Activated CD4-positive, alpha-beta T cell treated with anti-CD3 and anti-CD28 coated beads, Interleukin-2, Interleukin-6, amounts not matched to agents 100 ng/mL and 50 ng/mL, durations not matched to agents 16 hours and 8 hours (primary cell): ENCODE data around the gene KATNAL1.
A peak's percentile ranks its signal among the peaks of the same experiment; 100 is the strongest.
"Not testable (repeated sequence)": the region's sequence is repeated elsewhere in the genome, so short reads cannot be mapped to it uniquely, and the experiment has no call there.

Source experiments
- DNase-seq: peaks from one replicate; pipeline ENCODE4 v3.0.0-alpha.2; 2020

The KATNAL1 gene

GRCh38 chr13:30196025-30196424 lies 111.3 kb downstream of the KATNAL1 start:
- no peak for DNase-seq

GRCh38 chr13:30194906-30195305 lies 112.4 kb downstream of the KATNAL1 start:
- no peak for DNase-seq

GRCh38 chr13:30193279-30194234 lies 113.8 kb downstream of the KATNAL1 start:
- no peak for DNase-seq

- no peak for DNase-seq
These were observed 114.8 kb downstream of the KATNAL1 start for GRCh38 chr13:30192320-30193093.

- DNase-seq, result no peak
These were observed 115.8 kb downstream of the KATNAL1 start for GRCh38 chr13:30191491-30192100.

GRCh38 chr13:30186634-30187415 lies 120.5 kb downstream of the KATNAL1 start:
- DNase-seq, result no peak

GRCh38 chr13:30181888-30182651 lies 125.3 kb downstream of the KATNAL1 start:
- no peak for DNase-seq

GRCh38 chr13:30179597-30180276 lies 127.6 kb downstream of the KATNAL1 start:
- no peak for DNase-seq

GRCh38 chr13:30178976-30179375 lies 128.4 kb downstream of the KATNAL1 start:
- no peak for DNase-seq

GRCh38 chr13:30175166-30175565 lies 132.2 kb downstream of the KATNAL1 start:
- no peak for DNase-seq

- not testable (repeated sequence) for DNase-seq
These were observed 133.1 kb downstream of the KATNAL1 start for GRCh38 chr13:30174250-30174649.

GRCh38 chr13:30173303-30173610 lies 134.1 kb downstream of the KATNAL1 start:
- no peak for DNase-seq

GRCh38 chr13:30172593-30173302 lies 134.6 kb downstream of the KATNAL1 start:
- DNase-seq, result no peak

- no peak for DNase-seq
These were observed 136.8 kb downstream of the KATNAL1 start for GRCh38 chr13:30170569-30170968.

GRCh38 chr13:30169442-30169841 lies 137.9 kb downstream of the KATNAL1 start:
- no peak for DNase-seq

- no peak for DNase-seq
These were observed 141.6 kb downstream of the KATNAL1 start for GRCh38 chr13:30165796-30166195.

- no peak for DNase-seq
These were observed 142.3 kb downstream of the KATNAL1 start for GRCh38 chr13:30165071-30165470.

GRCh38 chr13:30164146-30164545 lies 143.2 kb downstream of the KATNAL1 start:
- DNase-seq, result no peak

- DNase-seq, result no peak
These were observed 143.9 kb downstream of the KATNAL1 start for GRCh38 chr13:30163441-30163840.

GRCh38 chr13:30159446-30159839 lies 147.9 kb downstream of the KATNAL1 start:
- peak; percentile 82 for DNase-seq
